AG04450 (cell line): ENCODE measurements around the gene ZFY. TPM values are rescaled to one million over a fixed set of nuclear protein-coding genes. Genes with fewer than 3 reads are reported as not detected.

Experiments used
- CTCF ChIA-PET: fragments of 300-600, 350-600 bp; formaldehyde crosslinking; extraction: SDS; loops from one replicate; lab custom pipeline; 2022; ENCODE audit warnings: antibody characterized with exemption, inconsistent platforms; lab: Charles Lee
- POLR2A ChIA-PET: fragments of 350-600 bp; formaldehyde crosslinking; extraction: SDS; loops from one replicate; lab custom pipeline; 2021; ENCODE audit warnings: antibody characterized with exemption, inconsistent platforms; lab: Yijun Ruan, JAX
- DNase-seq: peaks from one replicate; pipeline ENCODE4 v3.0.0-alpha.2; 2011; ENCODE audit warnings: low read depth, low spot score
- H3K27ac ChIP-seq: one replicate; pipeline ENCODE4 v1.5.1; 2012; ENCODE audit warnings: low read depth, low read length, control low read depth
- H3K27me3 ChIP-seq: one replicate; pipeline ENCODE4 v1.6.0; 2012; ENCODE audit warnings: low read length; ENCODE audit not compliant: control insufficient read depth, insufficient read depth
- H3K4me3 ChIP-seq: 2 replicates; pipeline ENCODE4 v1.5.1; 2011; ENCODE audit warnings: mild to moderate bottlenecking, low read depth, low read length, control low read depth
- H3K9me3 ChIP-seq: 2 replicates; pipeline ENCODE4 v1.5.1; 2012; ENCODE audit warnings: low read length; ENCODE audit not compliant: control insufficient read depth, insufficient read depth
- polyA minus RNA-seq: library from RNA; depleted of rRNA, polyadenylated mRNA; stranded (reverse); fragments of >200 nt; gene quantifications from 2 replicates; pipeline ENCODE4 v1.2.3, GENCODE V29; 2011; rRNA and poly(A)+ RNA removed
- polyA plus RNA-seq: library from polyadenylated mRNA; depleted of rRNA; stranded (reverse); fragments of >200 nt; gene quantifications from 2 replicates; pipeline ENCODE4 v1.2.3, GENCODE V29; 2011; rRNA removed
- TF ChIP-seq, protein P1 (sequence below): IDR thresholded peaks from 2 replicates; pipeline ENCODE4 v1.5.1; 2011; ENCODE audit warnings: low read depth, low read length, control low read depth, inconsistent platforms

The ZFY gene
- polyA plus RNA-seq (9.8 and 16.5 TPM in 2 replicates), polyA minus RNA-seq (22.4 and 33.7 TPM in 2 replicates)

DNA sequence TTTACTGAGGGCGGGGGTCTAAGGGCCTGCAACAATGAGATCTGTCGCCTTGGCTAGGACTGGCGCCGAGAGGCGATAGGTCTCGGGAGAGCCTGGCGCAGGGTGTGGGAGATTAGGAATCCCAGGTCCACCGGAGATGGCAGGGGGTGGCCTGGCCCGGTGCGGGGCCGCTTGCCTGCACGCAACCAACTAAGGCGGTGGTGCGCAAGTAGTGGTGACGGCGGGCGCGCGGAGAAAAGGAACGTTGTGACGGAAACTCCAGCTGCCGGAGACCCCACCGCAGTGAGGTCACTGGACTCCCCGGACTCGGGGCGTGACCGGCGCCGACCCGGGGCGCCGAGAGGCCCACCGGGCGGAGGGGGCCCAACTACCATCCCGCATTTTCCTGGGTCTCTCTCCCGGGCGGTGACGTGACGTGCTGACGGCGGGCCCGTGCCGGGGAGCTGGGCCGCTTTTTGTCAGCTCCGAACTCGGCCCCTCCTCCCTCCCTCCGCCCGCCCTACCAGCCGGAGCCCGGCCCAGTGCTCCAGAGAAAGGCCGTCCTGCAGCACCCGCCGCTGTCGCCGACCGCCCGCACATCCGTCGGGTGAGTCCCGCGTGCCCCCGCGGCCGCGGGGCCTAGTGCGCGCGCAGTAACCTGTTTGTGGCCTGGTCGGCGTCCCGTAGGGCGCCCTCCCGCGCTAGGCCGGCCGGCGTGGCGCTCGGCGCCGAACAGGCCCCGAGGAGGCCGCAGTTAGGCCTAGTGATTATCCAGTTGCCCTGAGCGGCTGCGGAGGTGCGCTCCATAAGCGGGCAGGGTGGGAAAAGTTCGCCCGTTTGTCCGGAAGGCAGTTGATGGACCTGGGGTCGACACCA lies at the start of gene ZFY:
Gene ZFY (plus strand): TSS at position 521 of the 855 bp plus-strand sequence. CDS start 18,556 bp downstream, outside the sequence.
- Histone ChIP-seq H3K9me3 (no peaks in the 10 kb centered on the region), H3K4me3 (peak within 1 kb of the TSS; percentile 69), H3K27ac (peak within 1 kb of the TSS; percentile 99), H3K27me3 (no peaks in the 10 kb centered on the region)
- TF ChIP-seq, protein P1, sequence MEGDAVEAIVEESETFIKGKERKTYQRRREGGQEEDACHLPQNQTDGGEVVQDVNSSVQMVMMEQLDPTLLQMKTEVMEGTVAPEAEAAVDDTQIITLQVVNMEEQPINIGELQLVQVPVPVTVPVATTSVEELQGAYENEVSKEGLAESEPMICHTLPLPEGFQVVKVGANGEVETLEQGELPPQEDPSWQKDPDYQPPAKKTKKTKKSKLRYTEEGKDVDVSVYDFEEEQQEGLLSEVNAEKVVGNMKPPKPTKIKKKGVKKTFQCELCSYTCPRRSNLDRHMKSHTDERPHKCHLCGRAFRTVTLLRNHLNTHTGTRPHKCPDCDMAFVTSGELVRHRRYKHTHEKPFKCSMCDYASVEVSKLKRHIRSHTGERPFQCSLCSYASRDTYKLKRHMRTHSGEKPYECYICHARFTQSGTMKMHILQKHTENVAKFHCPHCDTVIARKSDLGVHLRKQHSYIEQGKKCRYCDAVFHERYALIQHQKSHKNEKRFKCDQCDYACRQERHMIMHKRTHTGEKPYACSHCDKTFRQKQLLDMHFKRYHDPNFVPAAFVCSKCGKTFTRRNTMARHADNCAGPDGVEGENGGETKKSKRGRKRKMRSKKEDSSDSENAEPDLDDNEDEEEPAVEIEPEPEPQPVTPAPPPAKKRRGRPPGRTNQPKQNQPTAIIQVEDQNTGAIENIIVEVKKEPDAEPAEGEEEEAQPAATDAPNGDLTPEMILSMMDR, result no peak
- ChIA-PET POLR2A (interaction anchor here (1.0 kb wide), 2 partner anchors 28 to 73 kb away, joined by 3 to 4 read pairs; no protein-coding TSS in a partner anchor), CTCF (no interaction called here)
- peak; percentile 4 for DNase-seq

DNA sequence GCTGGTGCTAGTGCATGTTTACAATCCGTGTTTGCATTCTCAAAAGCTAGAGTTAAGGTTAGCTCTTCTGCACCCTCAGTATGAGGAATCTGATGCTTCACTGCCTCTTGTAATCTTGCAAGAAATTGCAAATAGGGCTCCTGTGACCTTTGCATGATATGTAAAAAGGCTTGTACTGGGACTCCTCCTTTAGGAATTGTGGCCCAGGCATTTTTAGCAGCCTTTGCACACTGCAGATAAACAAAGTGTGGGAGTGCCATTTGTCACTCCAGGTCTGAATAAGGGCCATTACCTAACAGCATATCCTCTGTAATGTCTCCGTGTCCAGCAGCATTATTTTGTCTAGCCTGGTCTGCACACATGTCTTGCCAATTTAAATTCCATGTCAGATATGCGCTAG lies 49.3 kb upstream of the ZFY start:
- Histone ChIP-seq H3K9me3 (peaks cover 5% of the 10 kb centered on the region; the same call in 1 of the 2 replicates), H3K27me3 (no peaks in the 10 kb centered on the region), H3K27ac (no peak overlapping the region), H3K4me3 (no peak overlapping the region)
- TF ChIP-seq, protein P1, result no peak
- DNase-seq, result no peak
- CTCF ChIA-PET, result no interaction called here
- POLR2A ChIA-PET, result no interaction called here

DNA sequence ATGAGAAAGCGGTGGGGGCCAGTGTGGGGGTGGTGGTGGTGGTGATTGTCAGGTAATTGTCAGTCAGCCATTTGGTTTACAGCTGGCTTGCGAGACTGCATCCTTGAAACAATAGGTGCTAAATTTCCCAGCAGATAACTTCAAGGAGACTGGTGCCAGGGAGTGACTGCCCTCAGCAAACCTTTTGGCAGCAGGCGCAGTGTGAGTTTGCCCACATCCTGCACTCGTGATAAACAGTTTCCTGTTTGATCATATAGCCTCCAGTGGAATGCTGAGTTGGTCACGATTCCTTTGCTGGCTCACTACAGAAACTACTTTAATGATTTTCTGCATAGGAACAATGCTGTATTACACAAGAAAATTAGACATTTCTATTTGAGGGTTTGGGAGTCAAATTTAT lies 47.8 kb upstream of the ZFY start:
- Histone ChIP-seq H3K27ac (peak overlapping the region; percentile 78), H3K27me3 (no peaks in the 10 kb centered on the region), H3K4me3 (no peak overlapping the region), H3K9me3 (peaks cover 5% of the 10 kb centered on the region; the same call in 1 of the 2 replicates)
- DNase-seq, result peak; percentile 4
- ChIA-PET CTCF (no interaction called here), POLR2A (no interaction called here)
- TF ChIP-seq, protein P1, result no peak

DNA sequence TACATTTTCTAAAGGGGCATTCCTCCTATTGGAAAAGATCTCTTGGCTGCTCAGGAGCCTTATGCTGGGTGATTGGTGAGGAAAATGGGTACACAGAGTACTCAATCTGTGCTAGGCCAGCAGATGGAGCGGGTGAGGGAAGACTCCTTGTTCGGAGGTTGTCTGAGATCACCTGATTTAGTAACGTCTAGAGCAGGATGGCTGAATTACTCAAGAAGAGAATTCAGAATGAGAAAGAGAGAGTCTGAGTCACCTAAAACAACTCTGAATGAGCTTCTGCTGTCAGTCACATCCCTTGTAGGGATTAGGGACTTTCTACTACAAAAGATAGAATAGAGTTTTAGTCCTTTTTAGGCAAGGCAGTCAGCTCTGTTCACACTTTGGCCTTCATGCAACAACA lies 47.2 kb upstream of the ZFY start:
- Histone ChIP-seq H3K27ac (peak overlapping the region; percentile 78), H3K27me3 (no peaks in the 10 kb centered on the region), H3K4me3 (no peak overlapping the region), H3K9me3 (peaks cover 5% of the 10 kb centered on the region; the same call in 1 of the 2 replicates)
- TF ChIP-seq, protein P1, result no peak
- ChIA-PET CTCF (no interaction called here), POLR2A (no interaction called here)
- no peak for DNase-seq

DNA sequence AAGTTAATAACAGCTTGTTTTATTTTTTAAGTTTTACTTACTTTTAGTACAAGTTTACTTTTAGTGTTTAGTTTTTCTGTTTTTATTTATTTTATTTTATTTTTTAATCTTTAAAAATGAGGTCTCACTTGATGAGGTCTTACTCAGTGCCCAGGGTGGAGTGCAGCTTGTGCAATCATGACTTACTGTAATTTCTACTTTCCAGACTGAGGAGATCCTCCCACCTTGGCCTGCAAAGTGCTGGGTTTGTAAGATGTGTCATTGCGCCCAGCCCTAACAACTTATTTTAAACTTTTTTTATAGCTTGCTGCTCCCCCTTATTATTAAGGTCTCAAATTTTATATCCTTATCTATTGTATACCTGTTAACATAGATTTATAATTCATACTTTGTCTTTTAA lies 41.7 kb upstream of the ZFY start:
- H3K9me3 ChIP-seq, result no peaks in the 10 kb centered on the region; the same call in 1 of the 2 replicates
- POLR2A ChIA-PET, result no interaction called here
- no peak overlapping the region for H3K27ac ChIP-seq
- DNase-seq, result no peak
- H3K4me3 ChIP-seq, result no peak overlapping the region
- CTCF ChIA-PET, result interaction anchor here (1.3 kb wide), 1 partner anchor 19 kb away, joined by 3 read pairs; no protein-coding TSS in a partner anchor
- no peaks in the 10 kb centered on the region for H3K27me3 ChIP-seq
- TF ChIP-seq, protein P1, result no peak
